ENCODE measurements around the gene KCNC4. TPM values are rescaled to one million over a fixed set of nuclear protein-coding genes. Genes with fewer than 3 reads are reported as not detected.

KCNC4 gene
- total and polyA plus RNA-seq, 2 of the 4 experiments (the other 2 are of a cell fraction), result 0.18 to 2.3 TPM

DNA sequence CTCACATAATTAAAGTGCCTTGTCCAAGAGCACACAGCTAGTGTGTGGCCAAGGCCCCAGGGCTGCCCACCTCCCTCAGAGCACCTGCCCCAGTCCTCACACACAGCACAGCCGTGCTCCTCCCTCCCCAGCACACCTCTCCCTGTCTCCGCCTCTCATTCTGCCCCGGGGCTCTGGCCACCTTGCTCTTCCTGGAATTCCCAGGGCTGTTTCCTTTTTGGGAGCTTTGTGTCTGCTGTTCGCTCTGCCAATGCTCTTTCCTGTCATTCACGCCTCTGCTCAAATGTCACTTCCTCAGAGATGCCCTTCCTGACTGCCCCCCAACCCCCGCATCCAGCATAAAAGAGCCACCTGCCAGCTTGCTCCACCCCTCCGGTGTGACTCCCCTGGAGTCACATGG lies 46.5 kb upstream of the KCNC4 start:
- ATAC-seq (ENCODE audit: low read depth), result no peak
- no peak overlapping the region for H4K5ac ChIP-seq (ENCODE audit: low read depth, low read length)
- no peak overlapping the region for H3K4ac ChIP-seq (ENCODE audit: low read depth, low read length)
- no peaks in the 10 kb centered on the region for H3K9me3 ChIP-seq (ENCODE audit: control insufficient read depth, insufficient read depth, low read length)
- H3K14ac ChIP-seq (replicated peaks; ENCODE audit: low read depth, low read length), result no peak overlapping the region
- no peaks in the 10 kb centered on the region for H3K9me1 ChIP-seq (ENCODE audit: insufficient read depth, low read length)
- TF ChIP-seq RCOR1 (IDR thresholded peaks at IDR 0.05; ENCODE audit: insufficient replicate concordance, low read length), result no peak
- no peak for TF ChIP-seq MAFK (IDR thresholded peaks at IDR 0.05; ENCODE audit: low read depth, low read length)
- TF ChIP-seq, protein P1, sequence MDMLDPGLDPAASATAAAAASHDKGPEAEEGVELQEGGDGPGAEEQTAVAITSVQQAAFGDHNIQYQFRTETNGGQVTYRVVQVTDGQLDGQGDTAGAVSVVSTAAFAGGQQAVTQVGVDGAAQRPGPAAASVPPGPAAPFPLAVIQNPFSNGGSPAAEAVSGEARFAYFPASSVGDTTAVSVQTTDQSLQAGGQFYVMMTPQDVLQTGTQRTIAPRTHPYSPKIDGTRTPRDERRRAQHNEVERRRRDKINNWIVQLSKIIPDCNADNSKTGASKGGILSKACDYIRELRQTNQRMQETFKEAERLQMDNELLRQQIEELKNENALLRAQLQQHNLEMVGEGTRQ (IDR thresholded peaks at IDR 0.05; ENCODE audit: low read depth, low read length), result no peak
- TF ChIP-seq FOS (IDR thresholded peaks at IDR 0.05; ENCODE audit: low read depth, low read length), result no peak
- TF ChIP-seq CEBPB (IDR thresholded peaks at IDR 0.05; ENCODE audit: low read depth, low read length), result no peak
- no peak for TF ChIP-seq RAD21 (IDR thresholded peaks at IDR 0.05; ENCODE audit: low read length)
- TF ChIP-seq MXI1 (IDR thresholded peaks at IDR 0.05; ENCODE audit: borderline replicate concordance, low read depth, low read length), result no peak
- TF ChIP-seq, protein P2, sequence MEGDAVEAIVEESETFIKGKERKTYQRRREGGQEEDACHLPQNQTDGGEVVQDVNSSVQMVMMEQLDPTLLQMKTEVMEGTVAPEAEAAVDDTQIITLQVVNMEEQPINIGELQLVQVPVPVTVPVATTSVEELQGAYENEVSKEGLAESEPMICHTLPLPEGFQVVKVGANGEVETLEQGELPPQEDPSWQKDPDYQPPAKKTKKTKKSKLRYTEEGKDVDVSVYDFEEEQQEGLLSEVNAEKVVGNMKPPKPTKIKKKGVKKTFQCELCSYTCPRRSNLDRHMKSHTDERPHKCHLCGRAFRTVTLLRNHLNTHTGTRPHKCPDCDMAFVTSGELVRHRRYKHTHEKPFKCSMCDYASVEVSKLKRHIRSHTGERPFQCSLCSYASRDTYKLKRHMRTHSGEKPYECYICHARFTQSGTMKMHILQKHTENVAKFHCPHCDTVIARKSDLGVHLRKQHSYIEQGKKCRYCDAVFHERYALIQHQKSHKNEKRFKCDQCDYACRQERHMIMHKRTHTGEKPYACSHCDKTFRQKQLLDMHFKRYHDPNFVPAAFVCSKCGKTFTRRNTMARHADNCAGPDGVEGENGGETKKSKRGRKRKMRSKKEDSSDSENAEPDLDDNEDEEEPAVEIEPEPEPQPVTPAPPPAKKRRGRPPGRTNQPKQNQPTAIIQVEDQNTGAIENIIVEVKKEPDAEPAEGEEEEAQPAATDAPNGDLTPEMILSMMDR (conservative IDR thresholded peaks at IDR 0.05; ENCODE audit: low read depth, low read length), result no peak
- TF ChIP-seq POLR2A (IDR thresholded peaks at IDR 0.05; ENCODE audit: low read depth, low read length), result no peak
- no peak for TF ChIP-seq MAZ (IDR thresholded peaks at IDR 0.05; ENCODE audit: borderline replicate concordance, low read depth, low read length)
- no peak for TF ChIP-seq BHLHE40 (IDR thresholded peaks at IDR 0.05; ENCODE audit: low read depth, low read length)
- no peak for TF ChIP-seq RFX5 (IDR thresholded peaks at IDR 0.05; ENCODE audit: low read depth, low read length)
- TF ChIP-seq, protein P3, sequence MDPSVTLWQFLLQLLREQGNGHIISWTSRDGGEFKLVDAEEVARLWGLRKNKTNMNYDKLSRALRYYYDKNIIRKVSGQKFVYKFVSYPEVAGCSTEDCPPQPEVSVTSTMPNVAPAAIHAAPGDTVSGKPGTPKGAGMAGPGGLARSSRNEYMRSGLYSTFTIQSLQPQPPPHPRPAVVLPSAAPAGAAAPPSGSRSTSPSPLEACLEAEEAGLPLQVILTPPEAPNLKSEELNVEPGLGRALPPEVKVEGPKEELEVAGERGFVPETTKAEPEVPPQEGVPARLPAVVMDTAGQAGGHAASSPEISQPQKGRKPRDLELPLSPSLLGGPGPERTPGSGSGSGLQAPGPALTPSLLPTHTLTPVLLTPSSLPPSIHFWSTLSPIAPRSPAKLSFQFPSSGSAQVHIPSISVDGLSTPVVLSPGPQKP (IDR thresholded peaks at IDR 0.05; ENCODE audit: borderline replicate concordance, low read depth, low read length), result no peak
- TF ChIP-seq CHD1 (IDR thresholded peaks at IDR 0.05; ENCODE audit: low read depth, low read length), result no peak
- no peak for TF ChIP-seq NFE2L2 (IDR thresholded peaks at IDR 0.05; ENCODE audit: low read depth, low read length)
- no peak overlapping the region for H3K56ac ChIP-seq (ENCODE audit: extremely low read depth, insufficient read depth, low read length)
- H3K4me3 ChIP-seq (ENCODE audit: insufficient read depth, low read depth, low read length), result no peak overlapping the region
- ChIA-PET POLR2A (ENCODE audit: unreplicated experiment) (no interaction called here), CTCF (no interaction called here)
- no peak overlapping the region for H4K91ac ChIP-seq (ENCODE audit: insufficient read depth, low read depth, low read length)
- H4K8ac ChIP-seq (ENCODE audit: low read depth in 2 of 2, low read length in 2 of 2), result no peak overlapping the region
- intact Hi-C loops (cut with micrococcal nuclease), result no loop called here
- H2BK20ac ChIP-seq (ENCODE audit: low read depth, low read length), result no peak overlapping the region
- BruUV-seq (replicated peaks), result no TSS peak
- H3K27ac ChIP-seq (ENCODE audit: insufficient read depth, low read length), result no peak overlapping the region
- no peak for DNase-seq
- no peak overlapping the region for H2BK15ac ChIP-seq (ENCODE audit: low read depth, low read length)
- no peak overlapping the region for H2AK5ac ChIP-seq (ENCODE audit: low read depth, low read length)
- H3K9ac ChIP-seq (ENCODE audit: low read depth, low read length), result no peak overlapping the region
- peaks cover 24% of the 10 kb centered on the region for H3K27me3 ChIP-seq (ENCODE audit: control insufficient read depth, insufficient read depth, low read length)
- dilution Hi-C loops (cut with HindIII; ENCODE audit: low sequenced_read_pairs, unreplicated experiment), result no loop called here
- H3K4me2 ChIP-seq (ENCODE audit: low read depth, low read length), result no peak overlapping the region
- WGBS, 2 experiments (ENCODE audit: extremely low coverage in 2 of 2, insufficient read length in 1 of 2), result 55% methylated on average over 6 of the region's 7 CpGs; no CpG with 5 or more reads in 1 of the 2 experiments
- H4K20me1 ChIP-seq (ENCODE audit: insufficient read depth, low read length), result no peaks in the 10 kb centered on the region
- no peak overlapping the region for H2AK9ac ChIP-seq (replicated peaks; ENCODE audit: low read depth, low read length, poor library complexity)
- no peaks in the 10 kb centered on the region for H3K4me1 ChIP-seq (ENCODE audit: control insufficient read depth, insufficient read depth, low read length)
- no peak overlapping the region for H2BK5ac ChIP-seq (ENCODE audit: low read depth, low read length, poor library complexity, severe bottlenecking)
- no peak overlapping the region for H2AFZ ChIP-seq (replicated peaks; ENCODE audit: low read length, poor library complexity)
- no peak overlapping the region for H3K23ac ChIP-seq (ENCODE audit: low read depth, low read length)
- in situ Hi-C loops (cut with MboI; ENCODE audit: low sequenced_read_pairs), result no loop called here
- H2BK120ac ChIP-seq (ENCODE audit: low read depth, low read length), result no peak overlapping the region
- no peaks in the 10 kb centered on the region for H3K79me1 ChIP-seq (ENCODE audit: low read depth in 1 of 2, low read length in 2 of 2)
- H3K18ac ChIP-seq (ENCODE audit: low read depth, low read length), result no peak overlapping the region
- H3K36me3 ChIP-seq (ENCODE audit: control insufficient read depth, insufficient read depth, low read length), result no peaks in the 10 kb centered on the region
